Testis (tissue), 3 donors: ENCODE results near the gene IL20RA. TPM values are rescaled to one million over a fixed set of nuclear protein-coding genes. Genes with fewer than 3 reads are reported as not detected.

Source experiments
- DNase-seq: peaks from one replicate; pipeline ENCODE4 v3.0.0-alpha.2; 2019
- H3K27ac ChIP-seq, 2 donors: fragments of 200-600 bp; sonication (generic); one replicate each; pipeline ENCODE4 v1.5.1; 2019
- H3K27me3 ChIP-seq: fragments of 200-600 bp; sonication (generic); one replicate; pipeline ENCODE4 v1.5.1; 2019
- H3K36me3 ChIP-seq: fragments of 200-600 bp; sonication (generic); one replicate; pipeline ENCODE4 v1.5.1; 2017; ENCODE audit warnings: low read depth; ENCODE audit errors: missing control alignments
- H3K4me1 ChIP-seq: fragments of 200-600 bp; sonication (generic); one replicate; pipeline ENCODE4 v1.5.1; 2019
- H3K4me3 ChIP-seq, 2 donors: fragments of 200-600 bp; sonication (generic); one replicate each; pipeline ENCODE4 v1.5.1; 2017 to 2019
- H3K9me3 ChIP-seq: fragments of 200-600 bp; sonication (generic); one replicate; pipeline ENCODE4 v1.5.1; 2017
- CTCF ChIP-seq, 3 experiments: fragments of 450-650 bp in 2 of 3; fragments of 200-600 bp in 1 of 3; sonication (generic) in 1 of 3; IDR thresholded peaks; one replicate each; pipeline ENCODE4 v1.5.1; 2016 to 2019; ENCODE audit warnings: antibody characterized with exemption in 3 of 3, mild to moderate bottlenecking in 2 of 3, moderate library complexity in 1 of 3
- POLR2A ChIP-seq: fragments of 450-650 bp; IDR thresholded peaks from one replicate; pipeline ENCODE4 v1.6.1; 2017; ENCODE audit warnings: antibody characterized with exemption, mild to moderate bottlenecking, moderate library complexity
- WGBS, 2 donors: methylation state at CpG; one replicate each; pipeline ENCODE4 v1.1.5; 2018; 5-methylcytosine and 5-hydroxymethylcytosine counted together
- intact Hi-C: fragments of 100-400 bp; cut with DNase I; formaldehyde crosslinking; loops from one replicate; pipeline ENCODE4 v1.15.1; 2023; ENCODE audit warnings: low total_unique reads
- polyA plus RNA-seq: library from polyadenylated mRNA; stranded (reverse); fragments of 350-450 nt; fragmentation: Illumina TruSeq; extraction: RNeasy Lipid Tissue Mini Kit (QIAGEN cat#74804); gene quantifications from one replicate; pipeline ENCODE4 v1.2.3, GENCODE V29; 2014; ENCODE audit warnings: low read depth, low replicate concordance; ENCODE audit not compliant: insufficient read depth
- total RNA-seq, 2 donors: library from RNA; depleted of rRNA; stranded (reverse); fragments of >200 nt; gene quantifications; one replicate each; pipeline ENCODE4 v1.2.3, GENCODE V29; 2016

IL20RA gene
- total and polyA plus RNA-seq, 3 donors from 2014 or later, result 8.4 to 16.6 (median 16.1) TPM

GRCh38 chr6:137017081-137017480 is 27.7 kb downstream of the IL20RA start:
- intact Hi-C loops, result no loop called here
- no peak for DNase-seq
- WGBS, 2 donors, result 65% methylated on average over 3 of the region's 3 CpGs
- Histone ChIP-seq H3K4me1 (no peaks in the 10 kb centered on the region), H3K9me3 (no peaks in the 10 kb centered on the region), H3K36me3 (no peaks in the 10 kb centered on the region), H3K27ac (no peak overlapping the region), H3K4me3 (no peak overlapping the region), H3K27me3 (no peaks in the 10 kb centered on the region)
- no peak for TF ChIP-seq POLR2A

GRCh38 chr6:137016356-137016755 is 28.4 kb downstream of the IL20RA start:
- Histone ChIP-seq H3K4me1 (no peaks in the 10 kb centered on the region), H3K27ac (no peak overlapping the region), H3K27me3 (no peaks in the 10 kb centered on the region), H3K9me3 (no peaks in the 10 kb centered on the region), H3K4me3 (no peak overlapping the region), H3K36me3 (no peaks in the 10 kb centered on the region)
- 44 to 51% methylated on average over 2 of the region's 2 CpGs for WGBS, 2 donors
- DNase-seq, result no peak
- intact Hi-C loops, result no loop called here
- TF ChIP-seq CTCF (IDR thresholded peaks at IDR 0.05) (no peak), POLR2A (no peak)

GRCh38 chr6:137015943-137016342 is 28.8 kb downstream of the IL20RA start:
- no peak for DNase-seq
- Histone ChIP-seq H3K27me3 (no peaks in the 10 kb centered on the region), H3K9me3 (no peaks in the 10 kb centered on the region), H3K27ac (no peak overlapping the region), H3K4me3 (no peak overlapping the region), H3K4me1 (no peaks in the 10 kb centered on the region), H3K36me3 (no peaks in the 10 kb centered on the region)
- intact Hi-C loops, result no loop called here
- 72 to 75% methylated on average over 4 of the region's 4 CpGs for whole genome bisulfite sequencing, 2 donors
- no peak for TF ChIP-seq CTCF (IDR thresholded peaks at IDR 0.05)
- TF ChIP-seq POLR2A, result no peak

- no peaks in the 10 kb centered on the region for H3K9me3 ChIP-seq
- peak; percentile 33 for DNase-seq
- H3K4me3 ChIP-seq, result no peak overlapping the region
- WGBS, 2 donors, result 42 to 51% methylated on average over 5 of the region's 5 CpGs
- no peaks in the 10 kb centered on the region for H3K36me3 ChIP-seq
- H3K27ac ChIP-seq, result no peak overlapping the region
- intact Hi-C loops, result no loop called here
- no peaks in the 10 kb centered on the region for H3K4me1 ChIP-seq
- H3K27me3 ChIP-seq, result no peaks in the 10 kb centered on the region
- TF ChIP-seq CTCF (IDR thresholded peaks at IDR 0.05) (peak in 2 of 3 experiments; percentile 26 to 47), POLR2A (no peak)
Observed at GRCh38 chr6:137013738-137014602, 30.8 kb downstream of the IL20RA start.

GRCh38 chr6:137013031-137013430 is 31.7 kb downstream of the IL20RA start:
- H3K36me3 ChIP-seq, result no peaks in the 10 kb centered on the region
- intact Hi-C loops, result no loop called here

More at GRCh38 chr6:137013031-137013430, 31.7 kb downstream of the IL20RA start:
- no peak for DNase-seq
- no peaks in the 10 kb centered on the region for H3K27me3 ChIP-seq
- TF ChIP-seq POLR2A (no peak), CTCF (IDR thresholded peaks at IDR 0.05) (no peak)
- WGBS, 2 donors, result 81 to 93% methylated on average over 1 of the region's 1 CpG
- no peaks in the 10 kb centered on the region for H3K9me3 ChIP-seq
- H3K4me3 ChIP-seq, result no peak overlapping the region
- H3K27ac ChIP-seq, result no peak overlapping the region
- no peaks in the 10 kb centered on the region for H3K4me1 ChIP-seq
